AG09319 (cell line): Measurements from ENCODE around the gene IGF1R.

Source experiments
- DNase-seq: peaks from one replicate; pipeline ENCODE4 v3.0.0-alpha.2; 2010; ENCODE audit warnings: low read depth; ENCODE audit errors: extremely low read depth
- CTCF ChIP-seq: IDR thresholded peaks from 2 replicates; pipeline ENCODE4 v1.5.1; 2011; ENCODE audit warnings: low read depth, mild to moderate bottlenecking, inconsistent platforms, low read length, moderate library complexity

IGF1R gene

GRCh38 chr15:98684995-98685525 is 36.7 kb downstream of the IGF1R start:
- DNase-seq = no peak
- TF ChIP-seq CTCF = no peak

- DNase-seq = no peak
- TF ChIP-seq CTCF = no peak
These were observed 38.6 kb downstream of the IGF1R start for GRCh38 chr15:98686983-98687382.

GRCh38 chr15:98689431-98689861 is 41.1 kb downstream of the IGF1R start:
- no peak for TF ChIP-seq CTCF
- DNase-seq = no peak

GRCh38 chr15:98690272-98690950 is 42.1 kb downstream of the IGF1R start:
- no peak for DNase-seq
- no peak for TF ChIP-seq CTCF

GRCh38 chr15:98692213-98692612 is 43.9 kb downstream of the IGF1R start:
- no peak for TF ChIP-seq CTCF
- no peak for DNase-seq

GRCh38 chr15:98694161-98694560 is 45.8 kb downstream of the IGF1R start:
- DNase-seq = no peak
- TF ChIP-seq CTCF = no peak

GRCh38 chr15:98698792-98699191 is 50.5 kb downstream of the IGF1R start:
- TF ChIP-seq CTCF = no peak
- no peak for DNase-seq
